Mesenchymal stem cell (in vitro differentiated cells and primary cell): ENCODE results near the gene XIRP1.
A peak's percentile ranks its signal among the peaks of the same experiment; 100 is the strongest.

Experiments used
- DNase-seq: peaks from one replicate; pipeline ENCODE4 v3.0.0-alpha.2; 2013
- H2AFZ ChIP-seq: one replicate; pipeline ENCODE4 v1.6.1; 2013; ENCODE audit warnings: low read depth, mild to moderate bottlenecking, control low read depth, inconsistent platforms, low read length, moderate library complexity
- H2AK5ac ChIP-seq: 2 replicates; pipeline ENCODE4 v1.6.1; 2013; ENCODE audit warnings: low read length, moderate library complexity, mild to moderate bottlenecking, inconsistent platforms; ENCODE audit not compliant: severe bottlenecking
- H2BK120ac ChIP-seq: one replicate; pipeline ENCODE4 v1.6.1; 2013; ENCODE audit warnings: low read depth, mild to moderate bottlenecking, inconsistent platforms, low read length, moderate library complexity
- H2BK12ac ChIP-seq, 2 experiments: one replicate each; pipeline ENCODE4 v1.6.1; 2013; ENCODE audit warnings: inconsistent platforms in 2 of 2, low read length in 2 of 2, mild to moderate bottlenecking in 2 of 2, moderate library complexity in 2 of 2, control low read depth in 1 of 2
- H2BK15ac ChIP-seq: one replicate; pipeline ENCODE4 v1.6.1; 2013; ENCODE audit warnings: mild to moderate bottlenecking, low read depth, inconsistent platforms; ENCODE audit not compliant: poor library complexity, severe bottlenecking
- H2BK5ac ChIP-seq: 2 replicates; pipeline ENCODE4 v1.6.1; 2013; ENCODE audit warnings: low read depth, mild to moderate bottlenecking, low read length, control low read depth, inconsistent platforms; ENCODE audit not compliant: poor library complexity, severe bottlenecking
- H3K14ac ChIP-seq, 2 experiments: one replicate each; pipeline ENCODE4 v1.6.1; 2013; ENCODE audit warnings: inconsistent platforms in 2 of 2, low read length in 2 of 2, control low read depth in 1 of 2, mild to moderate bottlenecking in 1 of 2, moderate library complexity in 1 of 2
- H3K18ac ChIP-seq, 2 experiments: one replicate each; pipeline ENCODE4 v1.6.1; 2013; ENCODE audit warnings: inconsistent platforms in 2 of 2, low read length in 2 of 2, control low read depth in 1 of 2, low read depth in 1 of 2, mild to moderate bottlenecking in 1 of 2
- H3K23ac ChIP-seq, 2 experiments: one replicate each; pipeline ENCODE4 v1.6.1; 2013; ENCODE audit warnings: inconsistent platforms in 2 of 2, low read length in 2 of 2, mild to moderate bottlenecking in 2 of 2, moderate library complexity in 2 of 2, control low read depth in 1 of 2
- H3K27ac ChIP-seq: 2 replicates; pipeline ENCODE4 v1.5.1; 2013; ENCODE audit warnings: mild to moderate bottlenecking, moderate library complexity, low read length, control low read depth, inconsistent platforms; ENCODE audit not compliant: poor library complexity, severe bottlenecking
- H3K27me3 ChIP-seq, 2 experiments: 2 replicates each; pipeline versions ENCODE4 v1.6.1 to v1.7.0; 2013; ENCODE audit warnings: low read length in 2 of 2, mild to moderate bottlenecking in 2 of 2, moderate library complexity in 2 of 2, control low read depth in 1 of 2, inconsistent platforms in 1 of 2; ENCODE audit not compliant: control insufficient read depth in 1 of 2, insufficient read depth in 1 of 2
- H3K36me3 ChIP-seq, 2 experiments: 2 replicates each; pipeline versions ENCODE4 v1.6.1 to v1.7.0; 2013; ENCODE audit warnings: low read length in 2 of 2, control low read depth in 1 of 2, inconsistent platforms in 1 of 2, low read depth in 1 of 2, mild to moderate bottlenecking in 1 of 2; ENCODE audit not compliant: insufficient read depth in 2 of 2, control insufficient read depth in 1 of 2
- H3K4ac ChIP-seq, 2 experiments: one replicate each; pipeline ENCODE4 v1.6.1; 2013; ENCODE audit warnings: inconsistent platforms in 2 of 2, low read length in 2 of 2, mild to moderate bottlenecking in 2 of 2, moderate library complexity in 2 of 2, control low read depth in 1 of 2, low read depth in 1 of 2
- H3K4me1 ChIP-seq: 2 replicates; pipeline ENCODE4 v1.6.1; 2013; ENCODE audit warnings: low read depth, low read length, control low read depth; ENCODE audit not compliant: control insufficient read depth, insufficient read depth
- H3K4me2 ChIP-seq: 2 replicates; pipeline ENCODE4 v1.6.1; 2013; ENCODE audit warnings: low read length, mild to moderate bottlenecking, inconsistent platforms; ENCODE audit not compliant: poor library complexity, severe bottlenecking
- H3K4me3 ChIP-seq, 2 experiments: 2 replicates each; pipeline versions ENCODE4 v1.5.1 to v1.7.0; 2013; ENCODE audit warnings: low read length in 2 of 2, mild to moderate bottlenecking in 2 of 2, control low read depth in 1 of 2, low read depth in 1 of 2; ENCODE audit not compliant: insufficient read depth in 1 of 2
- H3K79me1 ChIP-seq: replicated peaks from 2 replicates; pipeline ENCODE4 v1.6.1; 2013; ENCODE audit warnings: mild to moderate bottlenecking, control low read depth, low read length, inconsistent platforms; ENCODE audit not compliant: poor library complexity, severe bottlenecking
- H3K9ac ChIP-seq: 2 replicates; pipeline ENCODE4 v1.7.0; 2013; ENCODE audit warnings: mild to moderate bottlenecking, low read length, moderate library complexity
- H3K9me3 ChIP-seq: 2 replicates; pipeline ENCODE4 v1.7.0; 2013; ENCODE audit warnings: mild to moderate bottlenecking, low read length; ENCODE audit not compliant: control insufficient read depth
- H4K8ac ChIP-seq: one replicate; pipeline ENCODE4 v1.6.1; 2013; ENCODE audit warnings: inconsistent platforms, mild to moderate bottlenecking, low read length, moderate library complexity
- H4K91ac ChIP-seq: one replicate; pipeline ENCODE4 v1.6.1; 2013; ENCODE audit warnings: mild to moderate bottlenecking, low read length, inconsistent platforms
- WGBS: methylation state at CpG from one replicate; pipeline ENCODE4 v1.1.7; 2013; ENCODE audit warnings: mixed read lengths; 5-methylcytosine and 5-hydroxymethylcytosine counted together

XIRP1 gene

DNA sequence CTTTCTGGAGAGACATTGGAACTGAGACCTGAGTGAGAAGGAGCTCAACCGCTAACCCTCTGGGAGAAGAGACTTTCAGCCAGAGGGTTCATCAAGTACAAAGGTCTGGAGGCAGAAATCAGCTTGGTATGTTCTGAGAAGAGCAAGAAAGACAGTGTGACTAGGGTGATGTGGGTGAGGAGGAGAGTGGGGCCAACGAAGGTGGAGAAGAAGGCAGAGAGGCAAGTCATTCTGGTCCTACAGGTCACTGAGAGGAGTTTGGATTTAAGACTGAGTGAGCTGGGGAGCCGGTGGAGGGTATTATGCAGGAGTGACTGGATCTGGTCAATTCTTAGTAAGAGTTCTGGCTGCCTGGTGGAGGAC, 12.2 kb downstream of the XIRP1 start:
- H3K4me3 ChIP-seq: peak overlapping the region in 1 of 2 experiments; percentile 74
- H3K36me3 ChIP-seq: no peaks in the 10 kb centered on the region
- no peak overlapping the region for H3K27ac ChIP-seq
- peak overlapping the region; percentile 16 for H2AK5ac ChIP-seq
- H4K91ac ChIP-seq: peak overlapping the region; percentile 91
- H2BK12ac ChIP-seq: peak overlapping the region; percentile 80 to 85
- H2BK5ac ChIP-seq: no peak overlapping the region
- H3K9ac ChIP-seq: peak overlapping the region; percentile 77
- H3K9me3 ChIP-seq: no peaks in the 10 kb centered on the region
- WGBS: 72% methylated on average over 3 of the region's 3 CpGs
- H2BK15ac ChIP-seq: peak overlapping the region; percentile 80
- no peak overlapping the region for H2AFZ ChIP-seq
- peak overlapping the region; percentile 26 to 61 for H3K18ac ChIP-seq
- no peak for DNase-seq
- no peaks in the 10 kb centered on the region for H3K79me1 ChIP-seq
- H3K4me1 ChIP-seq: peaks cover 14% of the 10 kb centered on the region
- no peaks in the 10 kb centered on the region for H3K27me3 ChIP-seq
- H3K4me2 ChIP-seq: peak overlapping the region; percentile 88
- no peak overlapping the region for H3K23ac ChIP-seq
- peak overlapping the region; percentile 20 to 44 for H3K4ac ChIP-seq
- H3K14ac ChIP-seq: no peak overlapping the region
- H4K8ac ChIP-seq: peak overlapping the region; percentile 82
- no peak overlapping the region for H2BK120ac ChIP-seq

DNA sequence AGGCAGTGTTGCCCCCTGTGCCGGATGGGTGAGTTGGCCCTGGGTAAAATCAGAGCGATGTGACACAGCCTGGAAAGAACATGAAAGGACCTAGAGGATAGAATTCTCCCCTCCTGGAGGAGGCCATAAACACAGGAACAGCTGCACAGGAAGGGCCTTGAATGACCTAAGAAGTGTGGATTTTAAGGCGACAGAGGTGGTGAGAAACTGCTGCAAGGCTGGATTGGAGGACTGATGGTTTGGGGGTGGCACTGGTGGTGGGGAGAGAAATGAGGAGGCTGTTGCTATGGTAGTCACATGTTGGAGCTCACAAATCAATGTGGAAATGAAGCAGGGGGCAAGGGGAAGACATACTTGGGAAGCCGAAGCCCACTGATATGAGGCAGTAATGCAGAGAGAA, 13.8 kb downstream of the XIRP1 start:
- peak; percentile 83 for DNase-seq
- peak overlapping the region in 1 of 2 experiments; percentile 84 for H3K4ac ChIP-seq
- peak overlapping the region; percentile 30 for H3K4me2 ChIP-seq
- peak overlapping the region; percentile 65 for H4K91ac ChIP-seq
- H3K27me3 ChIP-seq: no peaks in the 10 kb centered on the region
- no peak overlapping the region for H3K14ac ChIP-seq
- H3K9me3 ChIP-seq: no peaks in the 10 kb centered on the region
- no peaks in the 10 kb centered on the region for H3K36me3 ChIP-seq
- no peak overlapping the region for H3K23ac ChIP-seq
- WGBS: 33% methylated on average over 4 of the region's 4 CpGs
- H2BK15ac ChIP-seq: no peak overlapping the region
- peaks cover 14% of the 10 kb centered on the region for H3K4me1 ChIP-seq
- peak overlapping the region in 1 of 2 experiments; percentile 74 for H3K4me3 ChIP-seq
- H2AK5ac ChIP-seq: peak overlapping the region; percentile 7
- H2BK120ac ChIP-seq: peak overlapping the region; percentile 27
- H3K27ac ChIP-seq: peak overlapping the region; percentile 41
- peak overlapping the region; percentile 90 for H3K9ac ChIP-seq
- peak overlapping the region; percentile 84 for H4K8ac ChIP-seq
- no peaks in the 10 kb centered on the region for H3K79me1 ChIP-seq
- peak overlapping the region; percentile 34 to 69 for H3K18ac ChIP-seq
- no peak overlapping the region for H2AFZ ChIP-seq
- H2BK12ac ChIP-seq: peak overlapping the region; percentile 4 to 97
- no peak overlapping the region for H2BK5ac ChIP-seq

DNA sequence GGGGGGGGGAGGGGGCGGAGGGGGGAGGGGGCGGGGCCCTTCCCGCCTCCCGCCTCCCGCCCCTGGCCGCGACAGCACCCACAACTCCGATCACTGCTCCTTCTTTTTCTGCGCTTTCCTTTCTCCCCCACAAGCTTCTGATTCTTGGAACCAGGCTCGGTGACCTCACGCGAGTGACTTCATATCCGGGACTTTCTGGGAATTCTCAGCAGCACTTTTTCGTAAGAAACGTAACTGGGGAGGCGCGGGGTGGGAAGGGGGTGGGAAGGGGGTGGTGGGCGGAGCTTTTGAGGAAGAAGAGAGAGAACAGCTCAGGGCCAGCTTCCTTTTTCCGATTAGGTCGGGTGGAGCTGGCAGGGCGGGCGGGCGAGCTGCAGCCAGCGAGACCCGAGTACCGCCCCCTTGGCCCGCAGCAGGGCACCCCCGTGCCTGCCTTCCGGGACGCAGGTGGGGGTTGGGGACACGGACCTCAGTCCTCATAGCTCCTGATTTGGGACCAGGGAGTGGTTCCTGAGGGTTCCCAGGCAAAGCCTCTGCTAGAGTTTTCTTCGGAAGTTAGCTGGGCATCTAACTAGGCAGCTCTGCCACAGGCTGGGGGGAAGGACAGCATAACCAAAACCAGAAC, 14.6 kb downstream of the XIRP1 start:
- Histone ChIP-seq H3K4ac (peak overlapping the region; percentile 76 to 90), H2BK5ac (peak overlapping the region; percentile 88), H3K4me2 (peak overlapping the region; percentile 82), H3K36me3 (no peaks in the 10 kb centered on the region), H4K8ac (peak overlapping the region; percentile 97), H2BK15ac (peak overlapping the region; percentile 98), H3K14ac (no peak overlapping the region), H4K91ac (peak overlapping the region; percentile 99), H3K18ac (peak overlapping the region; percentile 88 to 95), H2AFZ (peak overlapping the region; percentile 36), H2BK12ac (peak overlapping the region; percentile 55 to 83), H3K4me3 (peak overlapping the region; percentile 54 to 74), H2AK5ac (peak overlapping the region; percentile 28), H3K27ac (peak overlapping the region; percentile 81), H3K9ac (peak overlapping the region; percentile 90), H3K27me3 (no peaks in the 10 kb centered on the region), H3K9me3 (no peaks in the 10 kb centered on the region), H3K79me1 (no peaks in the 10 kb centered on the region), H3K4me1 (peaks cover 14% of the 10 kb centered on the region), H3K23ac (no peak overlapping the region), H2BK120ac (peak overlapping the region; percentile 73)
- DNase-seq: peak; percentile 99
- 2% methylated on average over 23 of the region's 32 CpGs for WGBS

DNA sequence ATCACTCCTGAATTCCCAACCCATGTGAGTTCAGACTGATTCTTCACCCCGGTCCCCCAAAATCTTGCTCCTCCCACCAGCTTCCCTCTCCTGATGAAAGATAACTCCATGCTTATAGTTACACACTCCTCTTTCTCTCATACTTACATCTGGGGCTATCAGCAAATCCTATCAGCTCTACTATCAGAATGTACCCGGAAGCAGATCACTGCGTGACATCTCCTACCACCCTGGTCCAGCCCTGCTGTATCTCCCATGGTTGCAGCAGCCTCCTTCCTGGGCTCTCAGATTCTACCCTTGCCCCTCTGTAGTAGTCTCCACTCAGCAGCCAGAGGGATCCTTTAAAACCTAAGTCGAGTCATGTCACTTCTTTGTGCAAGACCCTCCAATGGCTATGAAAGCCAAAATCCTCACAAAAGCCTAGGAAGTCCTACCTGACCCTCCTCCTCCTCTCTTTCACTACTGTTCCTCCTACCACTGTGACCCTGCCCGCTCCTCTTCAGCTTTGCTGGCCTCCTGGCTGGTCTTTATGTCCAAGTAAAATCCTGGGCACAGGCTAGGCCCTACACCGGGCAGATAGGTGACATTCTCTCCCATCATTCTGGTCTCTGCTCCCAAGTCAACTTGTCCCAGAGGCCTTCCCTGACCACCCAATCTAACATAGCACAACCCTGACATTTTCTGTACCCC, 16.2 kb downstream of the XIRP1 start:
- H2BK12ac ChIP-seq: peak overlapping the region; percentile 1 to 85
- WGBS: 97% methylated on average over 6 of the region's 6 CpGs

More for the DNA sequence above, 16.2 kb downstream of the XIRP1 start:
- no peak for DNase-seq
- no peak overlapping the region for H3K14ac ChIP-seq
- no peak overlapping the region for H3K23ac ChIP-seq
- H2AFZ ChIP-seq: no peak overlapping the region
- H3K18ac ChIP-seq: peak overlapping the region in 1 of 2 experiments; percentile 59
- H3K9me3 ChIP-seq: no peaks in the 10 kb centered on the region
- no peak overlapping the region for H3K9ac ChIP-seq
- H3K36me3 ChIP-seq: no peaks in the 10 kb centered on the region
- H2BK120ac ChIP-seq: no peak overlapping the region
- no peak overlapping the region for H3K4me2 ChIP-seq
- peak overlapping the region; percentile 12 for H4K8ac ChIP-seq
- H3K4me3 ChIP-seq: no peak overlapping the region
- H2AK5ac ChIP-seq: peak overlapping the region; percentile 68
- H4K91ac ChIP-seq: peak overlapping the region; percentile 61
- H3K27me3 ChIP-seq: no peaks in the 10 kb centered on the region
- H3K4ac ChIP-seq: peak overlapping the region; percentile 50 to 84
- H2BK15ac ChIP-seq: no peak overlapping the region
- H2BK5ac ChIP-seq: no peak overlapping the region
- no peaks in the 10 kb centered on the region for H3K79me1 ChIP-seq
- peaks cover 14% of the 10 kb centered on the region for H3K4me1 ChIP-seq
- no peak overlapping the region for H3K27ac ChIP-seq
